Coronary artery (tissue), 2 donors: ENCODE data around the gene SLC35F3.
A peak's percentile ranks its signal among the peaks of the same experiment; 100 is the strongest.

Experiments
- DNase-seq: peaks from one replicate; pipeline ENCODE4 v3.0.0-alpha.2; 2017; ENCODE audit warnings: low spot score
- H3K27ac ChIP-seq, 2 donors: fragments of 200-600 bp; sonication (generic); one replicate each; pipeline ENCODE4 v1.5.1; 2016 to 2019
- H3K4me3 ChIP-seq: fragments of 200-600 bp; sonication (generic); 2 replicates; pipeline ENCODE4 v1.5.1; 2016; ENCODE audit warnings: mild to moderate bottlenecking, moderate library complexity
- TF ChIP-seq, protein P1 (sequence below): fragments of 200-600 bp; sonication (generic); IDR thresholded peaks from one replicate; pipeline ENCODE4 v1.5.1; 2019; ENCODE audit warnings: antibody characterized with exemption

Gene SLC35F3

DNA sequence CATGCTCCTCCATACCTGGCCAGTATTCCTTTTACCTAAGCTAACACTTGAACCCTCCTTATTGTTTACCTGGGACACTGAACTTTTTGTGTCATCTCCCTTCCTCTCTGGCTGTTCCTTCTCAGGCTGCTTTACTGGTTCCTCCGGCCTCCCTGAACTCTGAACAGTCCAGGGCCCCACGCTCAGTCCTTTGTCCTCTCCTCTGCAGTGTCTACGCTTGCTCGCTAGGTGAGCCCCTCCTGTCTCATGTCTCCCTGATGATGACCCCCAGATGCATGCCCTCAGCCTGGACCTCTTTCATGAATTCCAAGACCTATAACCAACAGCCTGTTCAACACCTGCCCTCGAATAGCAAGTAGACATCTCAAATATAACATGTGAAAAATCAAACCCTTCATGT is 360.4 kb downstream of the SLC35F3 start:
- no peak overlapping the region for H3K27ac ChIP-seq
- no peak overlapping the region for H3K4me3 ChIP-seq
- TF ChIP-seq, protein P1, sequence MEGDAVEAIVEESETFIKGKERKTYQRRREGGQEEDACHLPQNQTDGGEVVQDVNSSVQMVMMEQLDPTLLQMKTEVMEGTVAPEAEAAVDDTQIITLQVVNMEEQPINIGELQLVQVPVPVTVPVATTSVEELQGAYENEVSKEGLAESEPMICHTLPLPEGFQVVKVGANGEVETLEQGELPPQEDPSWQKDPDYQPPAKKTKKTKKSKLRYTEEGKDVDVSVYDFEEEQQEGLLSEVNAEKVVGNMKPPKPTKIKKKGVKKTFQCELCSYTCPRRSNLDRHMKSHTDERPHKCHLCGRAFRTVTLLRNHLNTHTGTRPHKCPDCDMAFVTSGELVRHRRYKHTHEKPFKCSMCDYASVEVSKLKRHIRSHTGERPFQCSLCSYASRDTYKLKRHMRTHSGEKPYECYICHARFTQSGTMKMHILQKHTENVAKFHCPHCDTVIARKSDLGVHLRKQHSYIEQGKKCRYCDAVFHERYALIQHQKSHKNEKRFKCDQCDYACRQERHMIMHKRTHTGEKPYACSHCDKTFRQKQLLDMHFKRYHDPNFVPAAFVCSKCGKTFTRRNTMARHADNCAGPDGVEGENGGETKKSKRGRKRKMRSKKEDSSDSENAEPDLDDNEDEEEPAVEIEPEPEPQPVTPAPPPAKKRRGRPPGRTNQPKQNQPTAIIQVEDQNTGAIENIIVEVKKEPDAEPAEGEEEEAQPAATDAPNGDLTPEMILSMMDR, result no peak
- no peak for DNase-seq

DNA sequence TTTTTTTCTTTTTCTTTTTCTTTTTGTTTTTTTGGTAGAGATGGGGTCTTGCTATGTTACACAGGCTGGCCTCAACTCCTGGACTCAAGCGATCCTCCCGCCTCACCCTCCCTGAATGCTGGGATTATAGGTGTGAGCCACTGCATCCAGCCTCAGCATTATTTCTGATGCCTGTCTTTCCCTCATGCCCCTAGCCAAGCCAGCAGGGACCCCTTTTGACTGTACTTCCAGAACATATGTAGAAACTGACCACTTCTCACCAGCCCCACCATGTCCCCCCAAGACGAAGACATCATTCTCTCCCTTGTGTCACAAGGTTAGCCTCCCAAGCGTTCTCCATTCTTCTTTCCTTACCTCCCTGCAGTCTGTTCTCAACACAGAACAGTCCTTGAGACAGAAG is 360.8 kb downstream of the SLC35F3 start:
- TF ChIP-seq, protein P1, result no peak
- DNase-seq, result no peak
- Histone ChIP-seq H3K4me3 (no peak overlapping the region), H3K27ac (no peak overlapping the region)

DNA sequence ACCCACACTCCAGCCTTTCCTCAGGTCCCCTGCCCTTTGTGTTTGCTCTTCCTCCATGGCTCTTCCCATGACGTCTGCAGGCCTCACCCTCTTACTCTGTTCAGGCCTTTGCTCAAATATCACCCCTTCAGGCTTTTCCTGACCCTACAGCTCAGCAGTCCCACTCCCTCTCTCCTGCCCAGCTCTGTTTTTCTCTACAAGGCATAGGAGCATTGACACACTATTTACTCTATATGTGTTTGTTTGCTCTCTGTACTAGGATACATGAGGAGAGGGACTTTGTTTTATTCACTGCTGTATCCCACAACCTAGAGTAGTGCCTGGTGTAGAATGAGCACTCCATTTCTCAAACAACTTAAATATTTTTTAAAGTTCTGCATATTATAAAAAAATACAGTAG is 361.4 kb downstream of the SLC35F3 start:
- Histone ChIP-seq H3K27ac (no peak overlapping the region), H3K4me3 (no peak overlapping the region)
- TF ChIP-seq, protein P1, result no peak
- no peak for DNase-seq

DNA sequence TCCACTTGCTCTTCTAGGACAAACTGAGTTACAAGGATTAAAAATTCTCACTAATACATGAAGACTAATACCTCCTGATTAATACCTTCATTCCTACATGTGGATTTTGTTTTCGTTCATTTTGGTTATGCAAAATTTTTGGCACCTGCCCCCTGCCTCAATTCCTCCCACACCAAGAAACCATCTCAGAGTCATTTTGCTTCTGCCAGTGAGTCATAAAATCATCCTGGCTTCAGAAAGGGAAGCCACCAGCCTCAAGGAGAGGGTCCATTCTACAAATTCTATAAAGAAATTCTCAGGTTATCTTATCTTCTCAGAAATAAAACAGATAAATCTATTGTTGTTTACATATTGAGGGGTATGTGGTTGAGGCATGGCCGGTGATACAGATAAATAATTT is 365.6 kb downstream of the SLC35F3 start:
- H3K27ac ChIP-seq, result no peak overlapping the region
- no peak overlapping the region for H3K4me3 ChIP-seq
- no peak for DNase-seq
- TF ChIP-seq, protein P1, result no peak

DNA sequence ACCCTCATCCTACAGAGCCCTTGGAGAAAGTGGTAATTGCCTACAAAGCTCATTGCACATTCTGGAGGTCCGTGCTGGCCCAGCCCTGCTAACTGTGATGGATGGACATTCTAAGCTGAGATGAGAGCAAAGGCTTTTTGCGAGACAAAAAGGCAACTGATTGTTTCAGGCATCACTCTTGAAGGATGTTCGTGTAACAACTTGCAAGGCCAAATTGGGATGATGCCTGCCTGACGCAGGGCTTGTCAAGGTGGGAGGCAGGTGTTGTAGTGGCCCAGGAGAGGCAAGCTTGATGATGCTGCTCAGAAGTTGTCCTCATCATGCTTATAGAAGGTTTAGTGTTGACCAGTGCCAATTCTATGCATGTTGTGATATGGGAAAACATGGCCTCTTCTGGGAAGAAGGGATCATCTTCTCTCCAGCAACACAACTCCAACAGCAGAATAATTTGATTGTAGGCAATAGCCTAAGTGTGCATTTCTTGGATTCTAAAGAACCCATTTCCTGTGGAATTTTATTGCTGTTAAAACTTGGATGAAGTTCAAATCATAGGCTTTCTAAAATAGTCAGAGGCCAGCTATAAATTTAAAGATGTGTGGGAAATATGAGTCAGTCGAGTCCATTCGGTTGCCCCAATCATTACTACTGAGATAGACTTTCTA is 366.2 kb downstream of the SLC35F3 start:
- no peak overlapping the region for H3K27ac ChIP-seq
- no peak overlapping the region for H3K4me3 ChIP-seq
- peak; percentile 40 for DNase-seq
- TF ChIP-seq, protein P1, result no peak

DNA sequence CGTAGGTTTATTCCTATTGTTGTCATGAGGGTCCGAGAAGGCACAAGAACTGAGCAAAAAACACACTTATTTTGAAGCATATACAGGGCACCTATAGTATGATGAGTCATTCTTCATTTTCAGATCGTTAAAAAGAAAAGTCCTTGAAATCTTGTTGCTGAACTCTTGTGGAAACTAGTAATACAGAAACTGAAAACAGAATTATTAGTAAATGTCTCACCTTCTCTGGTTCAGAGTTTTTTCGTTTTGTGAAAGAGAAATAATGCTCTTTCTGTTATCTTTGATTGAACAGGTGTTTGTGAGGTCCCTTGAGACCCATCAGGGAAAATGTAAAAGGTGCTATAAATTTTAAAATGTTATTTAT is 366.7 kb downstream of the SLC35F3 start:
- Histone ChIP-seq H3K27ac (no peak overlapping the region), H3K4me3 (no peak overlapping the region)
- DNase-seq, result no peak
- TF ChIP-seq, protein P1, result no peak

DNA sequence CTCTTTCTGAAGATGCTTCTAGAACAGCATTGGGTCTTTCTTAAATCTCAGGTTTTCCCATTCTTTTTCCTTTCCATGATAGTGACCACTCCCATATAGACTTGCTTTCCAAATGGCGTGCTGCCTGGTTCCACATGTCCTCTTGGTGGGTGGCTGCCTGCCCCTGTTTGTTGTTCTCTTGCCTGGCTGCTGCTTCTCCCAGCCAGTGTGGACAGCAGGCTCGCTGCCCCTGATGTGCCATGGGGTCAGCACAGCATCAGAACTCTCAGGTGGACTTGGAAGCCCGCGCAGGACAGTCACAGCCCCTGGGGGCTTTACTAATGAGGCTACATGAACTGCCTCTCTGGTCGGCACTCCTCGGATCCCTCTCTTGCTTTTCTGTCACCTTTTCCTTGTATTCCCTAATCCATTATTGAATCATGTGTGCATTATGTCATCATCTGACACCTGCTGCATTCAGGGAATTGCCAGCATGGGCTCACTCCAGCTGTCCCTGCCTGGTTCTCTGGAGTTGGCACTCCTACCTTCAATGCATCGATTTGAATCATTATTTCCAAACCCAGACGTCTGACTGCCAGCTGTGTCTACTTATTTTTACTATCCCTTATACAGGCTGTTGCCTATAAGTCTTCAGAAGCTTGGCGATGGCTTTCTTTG is 368.3 kb downstream of the SLC35F3 start:
- Histone ChIP-seq H3K4me3 (no peak overlapping the region), H3K27ac (no peak overlapping the region)
- TF ChIP-seq, protein P1, result no peak
- no peak for DNase-seq
